DMS53 treated with DMSO at 0.1 percent for 48 hours (cell line): ENCODE data around the gene HLA-DRB5.
"Not testable (repeated sequence)": the region's sequence is repeated elsewhere in the genome, so short reads cannot be mapped to it uniquely, and the experiment has no call there.

Source experiments
- DNase-seq: peaks from one replicate; lab custom pipeline; 2025; ENCODE audit not compliant: unreplicated experiment; lab: John Stamatoyannopoulos, UW

HLA-DRB5 gene

DNA sequence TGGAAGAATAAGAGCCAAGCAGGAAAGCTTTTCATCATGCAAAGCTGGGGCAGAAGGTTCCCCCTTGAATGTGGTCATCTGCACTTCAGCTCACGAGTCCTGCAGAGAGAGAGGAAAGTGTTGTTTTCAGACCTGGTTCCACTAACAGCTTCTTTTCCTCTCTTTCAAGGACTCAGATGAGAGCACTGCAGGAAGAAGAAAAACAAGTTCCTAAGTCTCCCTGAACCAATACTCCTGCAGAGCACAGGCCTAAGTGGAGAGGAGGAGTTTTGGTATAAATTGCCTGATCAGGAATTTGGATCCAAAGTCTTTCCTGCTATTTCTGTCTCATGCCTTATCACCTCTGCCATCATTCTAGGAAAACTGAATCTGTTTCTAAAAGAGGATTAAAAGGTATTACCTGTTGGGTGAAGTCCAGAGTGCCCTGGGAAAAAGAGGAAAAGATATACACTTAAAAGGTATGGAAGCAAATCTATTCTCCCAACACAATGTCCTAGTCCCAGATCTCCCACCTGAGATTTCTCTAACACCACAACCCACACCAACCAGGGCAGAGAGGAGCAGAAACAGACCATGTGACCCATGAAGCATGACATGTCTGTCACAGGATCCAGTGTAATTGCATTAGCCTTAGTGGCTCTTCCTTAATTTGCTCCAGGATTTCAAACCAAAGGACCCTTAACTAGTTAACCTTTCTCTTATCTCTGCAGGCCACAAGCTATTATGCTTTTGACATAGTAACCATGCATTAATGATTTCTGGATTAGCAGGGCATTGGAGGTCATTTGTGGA is 12.2 kb downstream of the HLA-DRB5 start:
- no peak for DNase-seq

DNA sequence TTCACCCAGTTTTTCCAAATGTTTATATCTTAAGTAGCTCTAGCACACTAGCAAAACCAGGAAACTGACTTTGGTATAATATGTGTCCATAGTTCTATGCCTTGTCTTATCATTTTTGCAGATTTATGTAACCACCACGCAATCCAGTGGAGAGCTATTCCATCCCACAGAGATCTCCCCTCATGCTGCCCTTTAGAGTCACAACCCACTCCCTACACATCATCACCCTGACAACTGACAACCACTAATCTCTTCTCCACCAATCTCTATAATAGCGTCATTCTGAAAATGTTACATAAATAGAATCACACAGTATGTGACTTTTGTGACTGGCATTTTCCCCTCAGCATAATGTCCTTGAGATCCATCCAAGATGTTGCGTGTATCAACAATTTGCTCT is 29.1 kb downstream of the HLA-DRB5 start:
- DNase-seq: no peak

DNA sequence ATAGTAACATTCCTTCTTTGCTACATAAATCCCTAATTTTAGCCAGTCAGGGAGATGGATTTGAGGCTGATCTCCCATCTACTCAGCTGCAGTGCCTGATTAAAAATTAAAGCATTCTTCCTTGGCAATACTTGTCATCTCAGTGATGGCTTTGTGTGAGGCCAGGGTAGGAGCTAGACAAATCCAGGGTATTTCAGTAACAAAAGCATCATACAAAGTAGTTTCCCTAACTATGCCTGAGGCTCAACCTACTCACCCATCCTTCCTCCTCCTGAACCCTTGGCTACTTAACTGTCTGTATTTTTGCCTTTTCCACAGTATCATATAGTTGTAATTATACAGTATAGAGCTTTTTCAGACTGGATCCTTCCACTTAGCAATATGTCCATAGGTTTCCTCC is 37.7 kb downstream of the HLA-DRB5 start:
- DNase-seq: no peak

- DNase-seq: no peak
These were observed 38.4 kb downstream of the HLA-DRB5 start for GRCh38 chr6:32491700-32492099.

GRCh38 chr6:32488083-32488482 is 42.0 kb downstream of the HLA-DRB5 start:
- DNase-seq: no peak

- no peak for DNase-seq
These were observed 45.5 kb downstream of the HLA-DRB5 start for GRCh38 chr6:32484614-32484998.

DNA sequence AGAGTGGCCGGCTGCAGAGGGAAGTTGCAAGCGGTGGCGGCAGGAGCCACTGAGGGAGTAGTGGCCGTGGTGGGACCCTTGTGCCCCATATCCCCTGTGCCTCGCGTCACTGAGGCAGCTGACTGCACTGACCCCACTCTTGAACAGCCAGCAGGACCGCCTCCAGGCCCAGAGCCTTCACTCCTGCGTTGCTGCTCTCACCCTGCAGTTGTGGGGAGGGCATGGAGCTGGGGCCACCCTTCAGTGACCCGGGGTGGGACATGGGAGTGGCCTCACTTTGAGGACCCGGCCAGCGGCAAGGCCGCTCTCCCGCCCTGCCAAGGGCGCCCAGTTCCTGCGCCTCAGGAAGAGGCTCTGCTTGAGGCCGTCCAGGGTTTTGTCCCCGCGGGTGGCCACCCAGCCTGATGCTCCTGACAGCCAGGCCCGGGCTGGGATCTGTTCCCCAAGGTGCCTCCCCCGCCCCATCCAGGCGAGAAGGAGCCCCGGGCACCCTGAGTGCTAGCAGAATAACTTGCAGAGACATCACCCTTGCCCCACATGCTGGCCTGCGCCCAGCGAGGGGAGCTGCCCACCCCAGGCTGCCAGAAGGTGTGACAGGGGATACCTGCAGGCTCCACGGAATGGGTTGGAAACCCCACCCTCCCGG is 46.0 kb downstream of the HLA-DRB5 start:
- DNase-seq: no peak

DNA sequence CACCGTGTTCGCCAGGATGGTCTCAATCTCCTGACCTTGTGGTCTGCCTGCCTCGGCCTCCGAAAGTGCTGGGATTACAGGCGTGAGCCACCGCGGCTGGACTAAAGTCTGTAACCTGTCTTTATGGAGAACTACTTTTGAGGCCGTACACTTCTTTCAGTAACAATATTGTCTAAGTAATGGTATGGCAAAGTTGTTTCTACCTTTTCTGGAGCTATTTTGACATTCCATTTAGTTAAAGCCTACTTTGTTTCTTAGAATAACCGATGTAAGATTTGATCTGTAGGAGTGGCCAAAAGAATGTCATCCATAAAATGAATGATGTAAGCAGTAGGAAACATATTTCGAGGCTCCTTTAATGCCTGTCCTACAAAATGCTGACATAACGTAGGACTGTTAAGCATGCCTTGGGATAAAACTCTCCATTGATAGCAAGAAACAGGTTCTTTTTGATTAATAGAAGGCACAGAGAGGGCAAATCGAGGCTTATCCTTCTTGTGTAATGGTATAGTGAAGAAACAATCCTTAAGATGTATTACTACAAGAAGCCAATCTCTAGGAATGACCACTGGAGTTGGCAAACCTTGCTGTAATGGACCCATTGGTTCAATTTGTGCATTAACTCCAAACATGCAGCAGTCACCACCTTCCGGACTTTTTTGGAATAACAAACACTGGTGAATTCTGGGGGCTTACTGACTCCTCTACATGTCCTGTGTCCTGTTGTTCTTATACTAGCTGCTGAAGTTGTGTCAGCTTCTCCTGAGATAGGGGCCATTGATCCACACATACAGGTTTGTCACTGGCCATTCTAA is 54.5 kb downstream of the HLA-DRB5 start:
- no peak for DNase-seq

DNA sequence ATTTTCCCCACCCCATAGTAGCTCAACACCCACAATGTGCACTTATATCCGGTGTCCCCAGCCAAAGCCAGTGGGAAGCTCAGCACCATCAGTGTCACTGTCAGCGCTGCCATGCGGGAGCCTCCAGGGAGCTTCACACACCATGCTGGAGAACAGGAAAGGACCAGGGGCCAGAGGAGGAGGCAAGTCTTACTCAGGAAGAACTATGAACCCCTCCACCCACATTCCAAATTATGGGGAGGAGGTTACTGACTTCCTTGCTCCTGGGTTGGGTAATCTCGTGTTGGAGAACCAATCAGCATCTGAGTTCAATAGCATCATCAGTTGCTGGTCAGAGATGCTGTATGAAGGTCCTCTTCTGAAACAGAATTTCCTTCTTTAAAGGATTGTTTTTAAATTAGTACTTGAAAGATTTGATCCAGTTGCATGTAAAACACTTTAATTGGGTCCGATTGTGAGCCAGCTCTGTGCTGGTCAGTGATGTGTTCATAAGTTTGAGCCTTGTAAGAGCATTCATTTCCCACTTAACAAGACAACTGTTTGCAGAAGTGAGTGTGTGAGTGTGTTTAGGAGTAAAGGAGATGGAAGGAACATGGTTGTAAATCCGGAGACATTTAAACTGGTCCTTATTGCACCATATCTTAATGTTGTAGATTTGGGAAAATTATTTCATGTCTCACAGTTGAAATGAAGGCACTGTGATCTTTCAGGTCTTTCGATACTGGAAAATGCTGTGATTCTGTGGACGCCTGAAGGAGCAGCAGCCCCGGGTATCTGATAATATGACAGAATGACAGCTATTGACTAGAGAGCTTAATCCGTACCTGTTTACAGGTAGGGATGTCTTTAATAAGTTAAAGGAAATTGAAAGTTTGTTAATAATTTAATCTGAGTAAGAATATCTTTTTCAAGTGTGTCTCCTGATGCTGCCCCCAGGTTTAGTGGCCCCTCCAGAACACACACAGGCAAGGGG is 56.4 kb downstream of the HLA-DRB5 start:
- peak; percentile 24 for DNase-seq

DNA sequence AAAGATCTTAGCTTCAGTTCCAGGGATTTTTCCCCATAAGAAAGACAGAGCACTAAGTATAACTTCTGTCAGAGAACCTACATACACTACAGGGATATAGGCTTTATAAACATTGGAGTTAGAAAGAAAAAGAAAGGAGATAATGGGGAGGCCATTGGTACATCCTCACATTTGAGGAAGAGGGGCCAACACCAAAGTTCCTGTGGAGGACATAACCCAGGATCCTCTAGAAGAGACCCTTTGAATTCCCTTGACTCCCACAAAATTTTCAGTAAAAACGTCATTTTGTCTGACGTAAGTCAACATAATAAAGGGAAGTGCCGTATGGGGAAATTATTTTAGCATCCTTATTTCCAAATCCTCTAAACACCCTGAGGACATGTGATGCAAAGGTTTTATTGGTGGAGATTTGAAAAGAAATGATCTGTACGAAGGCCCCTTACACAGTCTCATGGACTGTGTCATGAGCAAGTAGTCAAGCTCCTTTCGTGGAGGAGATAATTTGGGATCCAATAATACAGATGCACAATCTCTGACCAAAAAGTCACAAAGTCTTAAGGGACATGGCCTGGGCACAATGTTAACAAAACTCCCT is 57.2 kb downstream of the HLA-DRB5 start:
- DNase-seq: no peak

DNA sequence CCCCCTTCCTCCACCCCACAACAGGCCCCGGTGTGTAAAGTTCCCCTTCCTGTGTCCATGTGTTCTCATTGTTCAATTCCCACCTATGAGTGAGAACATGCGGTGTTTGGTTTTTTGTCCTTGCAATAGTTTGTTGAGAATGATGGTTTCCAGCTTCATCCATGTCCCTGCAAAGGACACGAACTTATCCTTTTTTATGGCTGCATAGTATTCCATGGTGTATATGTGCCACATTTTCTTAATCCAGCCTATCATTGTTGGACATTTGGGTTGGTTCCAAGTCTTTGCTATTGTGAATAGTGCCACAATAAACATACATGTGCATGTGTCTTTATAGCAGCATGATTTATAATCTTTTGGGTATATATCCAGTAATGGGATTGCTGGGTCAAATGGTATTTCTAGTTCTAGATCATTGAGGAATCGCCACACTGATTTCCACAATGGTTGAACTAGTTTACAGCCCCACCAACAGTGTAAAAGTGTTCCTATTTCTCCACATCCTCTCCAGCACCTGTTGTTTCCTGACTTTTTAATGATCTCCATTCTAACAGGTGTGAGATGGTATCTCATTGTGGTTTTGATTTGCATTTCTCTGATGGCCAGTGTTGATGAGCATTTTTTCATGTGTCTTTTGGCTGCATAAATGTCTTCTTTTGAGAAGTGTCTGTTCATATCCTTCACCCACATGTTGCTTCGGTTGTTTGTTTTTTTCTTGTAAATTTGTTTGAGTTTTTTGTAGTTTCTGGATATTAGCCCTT is 62.2 kb downstream of the HLA-DRB5 start:
- not testable (repeated sequence) for DNase-seq
